ENCODE measurements around the gene KRT40.
A peak's percentile ranks its signal among the peaks of the same experiment; 100 is the strongest.

KRT40 gene

DNA sequence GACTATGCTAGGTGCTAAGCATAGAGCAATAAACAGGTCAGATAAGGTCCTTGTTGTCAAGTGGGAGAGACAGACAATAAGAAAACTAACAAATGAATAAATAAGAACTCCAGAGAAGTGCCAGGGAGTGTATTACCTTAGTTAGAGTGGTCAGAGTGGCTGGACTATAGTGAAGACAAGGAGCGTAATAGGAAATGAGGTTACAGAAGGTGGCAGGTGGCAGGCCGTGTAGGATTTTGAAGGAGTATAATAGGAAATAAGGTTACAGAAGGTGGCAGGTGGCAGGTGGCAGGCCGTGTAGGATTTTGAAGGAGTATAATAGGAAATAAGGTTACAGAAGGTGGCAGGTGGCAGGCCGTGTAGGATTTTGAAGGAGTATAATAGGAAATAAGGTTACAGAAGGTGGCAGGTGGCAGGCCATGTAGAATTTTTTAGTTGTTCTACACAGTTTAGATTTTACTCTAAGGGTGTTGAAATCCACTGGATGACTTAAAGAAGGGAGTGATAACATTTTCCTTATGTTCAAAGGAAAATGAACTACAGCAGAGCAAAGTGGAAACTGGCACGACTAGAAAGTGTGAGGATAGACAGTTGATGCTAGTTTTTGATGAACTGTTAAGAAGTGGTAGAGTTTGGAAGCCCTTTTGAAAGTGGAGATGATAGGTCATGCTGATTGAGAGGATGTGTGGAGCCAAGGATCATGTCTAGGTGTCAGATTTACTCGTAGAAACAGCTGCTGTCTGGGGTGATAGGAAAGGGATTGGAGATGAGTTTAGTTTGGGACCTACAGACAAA is 28.4 kb upstream of the KRT40 start:
- Mint-ChIP-seq H3K4me3 (no peak overlapping the region), H3K36me3 (ENCODE audit: low read depth) (no peaks in the 10 kb centered on the region), H3K27me3 (ENCODE audit: low read depth) (no peaks in the 10 kb centered on the region), H3K4me1 (peaks cover 19% of the 10 kb centered on the region), H3K9me3 (peaks cover 2% of the 10 kb centered on the region), H3K27ac (peak overlapping the region; percentile 0 to 39 (median 4))
- TF ChIP-seq, protein P1, sequence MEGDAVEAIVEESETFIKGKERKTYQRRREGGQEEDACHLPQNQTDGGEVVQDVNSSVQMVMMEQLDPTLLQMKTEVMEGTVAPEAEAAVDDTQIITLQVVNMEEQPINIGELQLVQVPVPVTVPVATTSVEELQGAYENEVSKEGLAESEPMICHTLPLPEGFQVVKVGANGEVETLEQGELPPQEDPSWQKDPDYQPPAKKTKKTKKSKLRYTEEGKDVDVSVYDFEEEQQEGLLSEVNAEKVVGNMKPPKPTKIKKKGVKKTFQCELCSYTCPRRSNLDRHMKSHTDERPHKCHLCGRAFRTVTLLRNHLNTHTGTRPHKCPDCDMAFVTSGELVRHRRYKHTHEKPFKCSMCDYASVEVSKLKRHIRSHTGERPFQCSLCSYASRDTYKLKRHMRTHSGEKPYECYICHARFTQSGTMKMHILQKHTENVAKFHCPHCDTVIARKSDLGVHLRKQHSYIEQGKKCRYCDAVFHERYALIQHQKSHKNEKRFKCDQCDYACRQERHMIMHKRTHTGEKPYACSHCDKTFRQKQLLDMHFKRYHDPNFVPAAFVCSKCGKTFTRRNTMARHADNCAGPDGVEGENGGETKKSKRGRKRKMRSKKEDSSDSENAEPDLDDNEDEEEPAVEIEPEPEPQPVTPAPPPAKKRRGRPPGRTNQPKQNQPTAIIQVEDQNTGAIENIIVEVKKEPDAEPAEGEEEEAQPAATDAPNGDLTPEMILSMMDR (IDR thresholded peaks at IDR 0.05; ENCODE audit: unreplicated experiment in 3 of 3): no peak

DNA sequence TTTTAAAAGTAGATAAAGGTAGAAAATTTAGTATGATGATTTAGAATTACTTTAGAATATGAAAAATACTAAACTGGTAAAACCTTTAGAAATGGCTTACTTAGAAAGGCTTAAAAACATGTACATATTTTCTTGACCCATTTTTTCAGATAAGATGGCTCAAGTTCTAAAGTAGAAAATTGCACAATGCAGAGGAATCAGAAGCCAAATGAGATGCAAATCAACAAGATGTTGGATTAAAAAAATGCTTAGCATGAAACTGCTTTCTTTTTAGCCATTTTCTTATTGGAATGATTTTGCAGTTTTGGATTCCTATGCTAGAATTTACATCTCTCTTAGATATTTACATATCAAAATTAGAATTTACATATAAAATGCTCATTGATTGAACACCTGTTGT is 26.3 kb upstream of the KRT40 start:
- Mint-ChIP-seq H3K27me3 (ENCODE audit: low read depth) (no peaks in the 10 kb centered on the region), H3K27ac (no peak overlapping the region), H3K4me1 (peaks cover 19% of the 10 kb centered on the region), H3K36me3 (ENCODE audit: low read depth) (no peaks in the 10 kb centered on the region), H3K9me3 (no peaks in the 10 kb centered on the region), H3K4me3 (no peak overlapping the region)
- TF ChIP-seq, protein P1 (IDR thresholded peaks at IDR 0.05; ENCODE audit: unreplicated experiment in 3 of 3): no peak

- H3K27me3 Mint-ChIP-seq (ENCODE audit: low read depth): no peaks in the 10 kb centered on the region
Measured at GRCh38 chr17:41009936-41010335, 25.8 kb upstream of the KRT40 start.

GRCh38 chr17:41009301-41009760 is 25.2 kb upstream of the KRT40 start:
- Mint-ChIP-seq H3K36me3 (ENCODE audit: low read depth) (no peaks in the 10 kb centered on the region), H3K4me1 (peaks cover 22% of the 10 kb centered on the region), H3K27ac (no peak overlapping the region), H3K4me3 (no peak overlapping the region), H3K27me3 (ENCODE audit: low read depth) (peaks cover 4% of the 10 kb centered on the region), H3K9me3 (no peaks in the 10 kb centered on the region)
- TF ChIP-seq, protein P1 (IDR thresholded peaks at IDR 0.05; ENCODE audit: unreplicated experiment in 3 of 3): no peak

More at GRCh38 chr17:41009936-41010335, 25.8 kb upstream of the KRT40 start:
- no peak overlapping the region for H3K27ac Mint-ChIP-seq
- TF ChIP-seq, protein P1 (IDR thresholded peaks at IDR 0.05; ENCODE audit: unreplicated experiment in 3 of 3): no peak
- H3K36me3 Mint-ChIP-seq (ENCODE audit: low read depth): no peaks in the 10 kb centered on the region
- H3K4me1 Mint-ChIP-seq: peaks cover 19% of the 10 kb centered on the region
- H3K4me3 Mint-ChIP-seq: no peak overlapping the region
- no peaks in the 10 kb centered on the region for H3K9me3 Mint-ChIP-seq

GRCh38 chr17:41008811-41009210 is 24.7 kb upstream of the KRT40 start, which contains the start of gene KRTAP3-1:
Gene KRTAP3-1, minus strand, starts transcription at chr17:41009128. Its CDS starts 54 bp downstream, at chr17:41009074.
- no peaks in the 10 kb centered on the region for H3K36me3 Mint-ChIP-seq (ENCODE audit: low read depth)
- H3K27ac Mint-ChIP-seq: no peak within 1 kb of the TSS
- peaks cover 5% of the 10 kb centered on the region for H3K27me3 Mint-ChIP-seq (ENCODE audit: low read depth)
- no peaks in the 10 kb centered on the region for H3K9me3 Mint-ChIP-seq
- TF ChIP-seq, protein P1 (IDR thresholded peaks at IDR 0.05; ENCODE audit: unreplicated experiment in 3 of 3): no peak
- peaks cover 27% of the 10 kb centered on the region for H3K4me1 Mint-ChIP-seq
- H3K4me3 Mint-ChIP-seq: no peak within 1 kb of the TSS

DNA sequence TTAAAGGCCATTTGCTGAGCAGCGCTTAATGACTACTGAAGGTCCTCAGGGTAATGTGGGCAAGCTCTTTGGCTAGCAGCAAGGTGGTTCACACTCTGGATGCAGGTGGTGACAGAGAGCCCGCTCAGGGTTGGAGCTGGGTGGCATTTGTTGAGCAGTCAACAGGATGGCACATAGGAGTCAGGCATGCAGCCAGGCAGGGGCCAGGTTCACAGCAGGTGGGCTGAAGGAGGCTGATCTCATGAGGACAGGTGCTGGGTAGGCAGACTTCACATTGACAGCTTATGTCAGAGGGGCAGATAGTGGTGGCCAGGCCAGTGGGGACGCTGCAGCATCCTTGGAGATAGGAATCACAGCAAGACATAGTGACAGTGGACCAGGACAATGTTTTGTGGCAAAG is 20.3 kb upstream of the KRT40 start:
- TF ChIP-seq, protein P1 (IDR thresholded peaks at IDR 0.05; ENCODE audit: unreplicated experiment in 3 of 3): no peak
- Mint-ChIP-seq H3K9me3 (peaks cover 2% of the 10 kb centered on the region), H3K4me1 (peaks cover 11% of the 10 kb centered on the region), H3K4me3 (no peak overlapping the region), H3K27me3 (ENCODE audit: low read depth) (peaks cover 5% of the 10 kb centered on the region), H3K36me3 (ENCODE audit: low read depth) (no peaks in the 10 kb centered on the region), H3K27ac (no peak overlapping the region)
